ENCODE measurements around the gene GLI3.

- TF ChIP-seq PRDM10 (tag by site-specific recombination; IDR thresholded peaks at IDR 0.05) (no peak), SALL2 (tag by site-specific recombination; IDR thresholded peaks at IDR 0.05; ENCODE audit: borderline replicate concordance) (no peak), ZFP37 (tag by site-specific recombination; IDR thresholded peaks at IDR 0.05) (no peak)
Observed at GRCh38 chr7:42102301-42102700, 134.7 kb downstream of the GLI3 start.
